Endothelial cell of umbilical vein (primary cell): ENCODE data around the gene ADORA2A. TPM values are rescaled to one million over a fixed set of nuclear protein-coding genes. Genes with fewer than 3 reads are reported as not detected.

Experiments
- BruUV-seq: library from RNA; stranded (reverse); fragments of 400-500 nt; replicated peaks from 2 replicates; lab custom pipeline; 2021; lab: Mats Ljungman, UMichigan
- CTCF ChIA-PET: fragments of 300-600, 350-600 bp; sonication (Branson Sonifier 250); formaldehyde crosslinking; loops from one replicate; lab custom pipeline; 2021; ENCODE audit warnings: antibody characterized with exemption, inconsistent platforms; lab: Charles Lee
- POLR2A ChIA-PET: fragments of 300-600, 350-600 bp; sonication (Branson Sonifier 250); formaldehyde crosslinking; loops from one replicate; lab custom pipeline; 2021; ENCODE audit warnings: antibody characterized with exemption, inconsistent platforms; lab: Charles Lee
- DNase-seq: peaks from one replicate; pipeline ENCODE4 v3.0.0-alpha.2; 2011; ENCODE audit warnings: low read depth, low spot score
- FAIRE-seq: peaks from 2 replicates; lab custom pipeline; 2011; peaks lifted over from hg19 to GRCh38; lab: Jason Lieb, UNC
- H2AFZ ChIP-seq: 2 replicates; pipeline ENCODE4 v1.6.0; 2012; ENCODE audit warnings: low read depth, low read length, control low read depth, inconsistent platforms
- H3K27ac ChIP-seq: 2 replicates; pipeline ENCODE4 v1.5.1; 2011; ENCODE audit warnings: low read depth, mild to moderate bottlenecking, control low read depth, low read length, moderate library complexity; ENCODE audit not compliant: insufficient read depth
- H3K27me3 ChIP-seq, 2 experiments: 2 replicates each; pipeline versions ENCODE4 v1.6.0 to v1.6.1; 2011; ENCODE audit warnings: low read length in 2 of 2, mixed read lengths in 1 of 2; ENCODE audit not compliant: control insufficient read depth in 2 of 2, insufficient read depth in 2 of 2
- H3K36me3 ChIP-seq, 2 experiments: 2 replicates in 1 of 2; 3 replicates in 1 of 2; pipeline ENCODE4 v1.5.1; 2011; ENCODE audit warnings: low read length in 2 of 2, mild to moderate bottlenecking in 1 of 2, moderate library complexity in 1 of 2; ENCODE audit not compliant: control insufficient read depth in 2 of 2, insufficient read depth in 2 of 2; ENCODE audit errors: extremely low read depth in 1 of 2
- H3K4me1 ChIP-seq: 3 replicates; pipeline ENCODE4 v1.5.1; 2011; ENCODE audit warnings: mild to moderate bottlenecking, low read length; ENCODE audit not compliant: control insufficient read depth, insufficient read depth; ENCODE audit errors: extremely low read depth
- H3K4me2 ChIP-seq: 2 replicates; pipeline ENCODE4 v1.6.1; 2011; ENCODE audit warnings: low read length, control low read depth, mixed read lengths; ENCODE audit not compliant: insufficient read depth
- H3K4me3 ChIP-seq, 3 experiments: fragments of 200-600 bp in 1 of 3; sonication (generic), shearing (Covaris generic) in 1 of 3; replicated peaks in 1 of 3; 2 replicates each; pipeline ENCODE4 v1.5.1; 2011 to 2016; ENCODE audit warnings: control low read depth in 3 of 3, low read length in 3 of 3, mild to moderate bottlenecking in 2 of 3, inconsistent platforms in 1 of 3, low read depth in 1 of 3, moderate library complexity in 1 of 3; ENCODE audit not compliant: insufficient read depth in 1 of 3
- H3K79me2 ChIP-seq: 2 replicates; pipeline ENCODE4 v1.6.0; 2012; ENCODE audit warnings: low read length, inconsistent platforms; ENCODE audit not compliant: control insufficient read depth, insufficient read depth
- H3K9ac ChIP-seq: replicated peaks from 2 replicates; pipeline ENCODE3; 2011; ENCODE audit warnings: low read length, control low read depth; ENCODE audit not compliant: insufficient read depth; ENCODE audit errors: extremely low read depth
- H3K9me1 ChIP-seq: replicated peaks from 3 replicates; pipeline ENCODE4 v1.6.0; 2011; ENCODE audit warnings: mild to moderate bottlenecking, low read length; ENCODE audit not compliant: control insufficient read depth, insufficient read depth; ENCODE audit errors: extremely low read depth
- H3K9me3 ChIP-seq: replicated peaks from 2 replicates; pipeline ENCODE4 v1.5.1; 2012; ENCODE audit warnings: low read length, inconsistent platforms; ENCODE audit not compliant: control insufficient read depth, insufficient read depth
- H4K20me1 ChIP-seq: replicated peaks from 2 replicates; pipeline ENCODE3; 2011; ENCODE audit warnings: mild to moderate bottlenecking, low read length; ENCODE audit not compliant: control insufficient read depth, insufficient read depth; ENCODE audit errors: extremely low read depth
- EZH2 ChIP-seq: IDR thresholded peaks from 2 replicates; pipeline ENCODE4 v1.6.1; 2012; ENCODE audit warnings: borderline replicate concordance, low read depth, mild to moderate bottlenecking, moderate library complexity, low read length, inconsistent platforms; ENCODE audit not compliant: severe bottlenecking
- GATA2 ChIP-seq: IDR thresholded peaks from 2 replicates; pipeline ENCODE4 v1.7.0; 2011; ENCODE audit warnings: low read depth, mild to moderate bottlenecking, moderate library complexity, mixed read lengths, low read length; ENCODE audit not compliant: insufficient read length, insufficient read depth
- JUN ChIP-seq: IDR thresholded peaks from 2 replicates; pipeline ENCODE4 v1.6.1; 2011; ENCODE audit warnings: borderline replicate concordance, low read depth; ENCODE audit not compliant: insufficient read length, insufficient read depth
- POLR2AphosphoS5 ChIP-seq: IDR thresholded peaks from 2 replicates; pipeline ENCODE4 v1.6.1; 2012; ENCODE audit warnings: low read depth, mild to moderate bottlenecking, control low read depth, low read length, moderate library complexity; ENCODE audit not compliant: insufficient read depth
- dilution Hi-C: fragments of 300-500 bp; cut with MboI; formaldehyde crosslinking; loops from one replicate; pipeline ENCODE4 v1.15.0; 2019; ENCODE audit warnings: low sequenced_read_pairs; ENCODE audit not compliant: extremely low pct_ligation_motif_present
- intact Hi-C: fragments of 100-400 bp; cut with micrococcal nuclease; formaldehyde crosslinking; loops from one replicate; pipeline ENCODE4 v1.10.0; 2022
- polyA plus RNA-seq, 4 experiments: library from polyadenylated mRNA; depleted of rRNA in 3 of 4; stranded (reverse) in 3 of 4; unstranded in 1 of 4; fragments of >200 nt; gene quantifications; 2 replicates each; pipeline versions ENCODE4 v1.2.1 to v1.2.3, GENCODE V29; 2011 to 2012; ENCODE audit warnings: missing spikeins in 1 of 4
- total RNA-seq: library from RNA; stranded (reverse); gene quantifications from 2 replicates; pipeline ENCODE4 v1.2.3, GENCODE V29; 2021
- TF ChIP-seq, protein P1 (sequence below), 2 donors: IDR thresholded peaks; 1 replicate in 1 of 2; 2 replicates in 1 of 2; pipeline ENCODE4 v1.5.1; 2011; ENCODE audit warnings: low read length in 2 of 2, mild to moderate bottlenecking in 2 of 2, moderate library complexity in 2 of 2, control low read depth in 1 of 2, inconsistent platforms in 1 of 2, low read depth in 1 of 2; ENCODE audit not compliant: insufficient read depth in 1 of 2; ENCODE audit errors: extremely low read depth in 1 of 2
- TF ChIP-seq, protein P2 (sequence below): IDR thresholded peaks from 2 replicates; pipeline ENCODE4 v1.6.1; 2011; ENCODE audit not compliant: insufficient read depth, insufficient read length

Gene ADORA2A
- total and polyA plus RNA-seq, 2 donors (not counting 3 experiments of a cell fraction or from before 2014, with no cell fraction given): 20.0 to 33.1 TPM

DNA sequence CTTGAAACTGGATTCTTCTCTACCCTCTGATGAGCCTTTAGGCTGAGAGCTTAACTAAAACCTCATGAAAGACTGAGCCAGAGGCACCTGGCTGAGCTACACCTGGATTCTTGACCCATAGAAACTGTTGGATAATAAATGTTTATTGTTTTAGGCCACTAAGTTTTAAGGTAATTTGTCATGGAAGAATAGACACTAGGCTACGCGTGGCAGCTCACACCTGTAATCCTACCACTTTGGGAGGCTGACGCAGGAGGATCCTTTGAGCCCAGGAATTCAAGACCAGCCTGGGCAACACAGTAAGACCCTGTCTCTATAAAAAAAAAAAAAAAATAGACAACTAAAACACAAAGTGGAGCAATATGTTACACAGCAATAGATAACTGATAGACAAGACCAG lies 38.6 kb downstream of the ADORA2A start:
- ChIA-PET CTCF (interaction anchor here (0.7 to 3.8 kb wide), 9 partner anchors 10 to 61 kb away, joined by 3 to 14 read pairs (median 3); no protein-coding TSS in a partner anchor), POLR2A (no interaction called here)
- Histone ChIP-seq H3K9me1 (no peaks in the 10 kb centered on the region), H3K79me2 (no peaks in the 10 kb centered on the region), H3K9ac (no peak overlapping the region), H3K27me3 (no peaks in the 10 kb centered on the region), H3K4me3 (no peak overlapping the region), H4K20me1 (no peaks in the 10 kb centered on the region), H3K4me2 (peak overlapping the region; percentile 5), H3K27ac (peak overlapping the region; percentile 76), H3K4me1 (peaks cover 31% of the 10 kb centered on the region), H3K9me3 (no peaks in the 10 kb centered on the region), H2AFZ (peak overlapping the region; percentile 95), H3K36me3 (no peaks in the 10 kb centered on the region)
- TF ChIP-seq, protein P1, sequence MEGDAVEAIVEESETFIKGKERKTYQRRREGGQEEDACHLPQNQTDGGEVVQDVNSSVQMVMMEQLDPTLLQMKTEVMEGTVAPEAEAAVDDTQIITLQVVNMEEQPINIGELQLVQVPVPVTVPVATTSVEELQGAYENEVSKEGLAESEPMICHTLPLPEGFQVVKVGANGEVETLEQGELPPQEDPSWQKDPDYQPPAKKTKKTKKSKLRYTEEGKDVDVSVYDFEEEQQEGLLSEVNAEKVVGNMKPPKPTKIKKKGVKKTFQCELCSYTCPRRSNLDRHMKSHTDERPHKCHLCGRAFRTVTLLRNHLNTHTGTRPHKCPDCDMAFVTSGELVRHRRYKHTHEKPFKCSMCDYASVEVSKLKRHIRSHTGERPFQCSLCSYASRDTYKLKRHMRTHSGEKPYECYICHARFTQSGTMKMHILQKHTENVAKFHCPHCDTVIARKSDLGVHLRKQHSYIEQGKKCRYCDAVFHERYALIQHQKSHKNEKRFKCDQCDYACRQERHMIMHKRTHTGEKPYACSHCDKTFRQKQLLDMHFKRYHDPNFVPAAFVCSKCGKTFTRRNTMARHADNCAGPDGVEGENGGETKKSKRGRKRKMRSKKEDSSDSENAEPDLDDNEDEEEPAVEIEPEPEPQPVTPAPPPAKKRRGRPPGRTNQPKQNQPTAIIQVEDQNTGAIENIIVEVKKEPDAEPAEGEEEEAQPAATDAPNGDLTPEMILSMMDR (IDR thresholded peaks at IDR 0.05; ENCODE audit: extremely low read depth in 1 of 2, insufficient read depth in 1 of 2, low read depth in 1 of 2, low read length in 2 of 2): no peak
- TF ChIP-seq JUN (no peak), GATA2 (no peak), EZH2 (no peak), POLR2AphosphoS5 (no peak)
- TF ChIP-seq, protein P2, sequence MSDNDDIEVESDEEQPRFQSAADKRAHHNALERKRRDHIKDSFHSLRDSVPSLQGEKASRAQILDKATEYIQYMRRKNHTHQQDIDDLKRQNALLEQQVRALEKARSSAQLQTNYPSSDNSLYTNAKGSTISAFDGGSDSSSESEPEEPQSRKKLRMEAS: no peak
- no TSS peak for BruUV-seq
- dilution Hi-C loops (no loop called here), intact Hi-C loops (loop anchor here (5.0 kb wide), 1 partner anchor 39 kb away; the partner anchor contains the start of gene ADORA2A)
- no peak for DNase-seq
- no peak for FAIRE-seq
